GM19035 (cell line): Measurements from ENCODE around the gene PDE6B.
"Not testable (repeated sequence)": the region's sequence is repeated elsewhere in the genome, so short reads cannot be mapped to it uniquely, and the experiment has no call there.

Source experiments
- ATAC-seq: cut with Tn5 transposase; IDR thresholded peaks from one replicate; pipeline ENCODE4 v1.9.1; 2021; ENCODE audit not compliant: unreplicated experiment

Gene PDE6B

GRCh38 chr4:682490-683172 lies 57.3 kb downstream of the PDE6B start:
- no peak for ATAC-seq

GRCh38 chr4:683247-683897 lies 58.0 kb downstream of the PDE6B start:
- ATAC-seq = no peak

- no peak for ATAC-seq
These were observed 58.7 kb downstream of the PDE6B start for GRCh38 chr4:683982-684622.

- no peak for ATAC-seq
These were observed 59.4 kb downstream of the PDE6B start for GRCh38 chr4:684623-685327.

GRCh38 chr4:685679-686412 lies 60.5 kb downstream of the PDE6B start:
- ATAC-seq = no peak

GRCh38 chr4:686413-687040 lies 61.2 kb downstream of the PDE6B start:
- no peak for ATAC-seq

GRCh38 chr4:687048-687970 lies 61.9 kb downstream of the PDE6B start:
- no peak for ATAC-seq

- ATAC-seq = no peak
These were observed 62.8 kb downstream of the PDE6B start for GRCh38 chr4:687971-688853.

- ATAC-seq = no peak
These were observed 63.7 kb downstream of the PDE6B start, which contains the start of gene SLC49A3 for GRCh38 chr4:688854-689681. Gene SLC49A3 (minus strand): TSS chr4:689151. CDS start chr4:689127, 24 bp downstream.

- ATAC-seq = no peak
These were observed 64.3 kb downstream of the PDE6B start for GRCh38 chr4:689723-690122.

- ATAC-seq = no peak
These were observed 67.6 kb downstream of the PDE6B start for GRCh38 chr4:692771-693554.

- ATAC-seq = not testable (repeated sequence)
These were observed 69.1 kb downstream of the PDE6B start for GRCh38 chr4:694341-694940.

GRCh38 chr4:699816-700580 lies 74.6 kb downstream of the PDE6B start:
- no peak for ATAC-seq

GRCh38 chr4:700587-701264 lies 75.4 kb downstream of the PDE6B start:
- no peak for ATAC-seq

GRCh38 chr4:702618-703048 lies 77.3 kb downstream of the PDE6B start:
- no peak for ATAC-seq
